ENCODE data around the gene TMSB4X.
"Not testable (repeated sequence)": the region's sequence is repeated elsewhere in the genome, so short reads cannot be mapped to it uniquely, and the experiment has no call there.

DNA sequence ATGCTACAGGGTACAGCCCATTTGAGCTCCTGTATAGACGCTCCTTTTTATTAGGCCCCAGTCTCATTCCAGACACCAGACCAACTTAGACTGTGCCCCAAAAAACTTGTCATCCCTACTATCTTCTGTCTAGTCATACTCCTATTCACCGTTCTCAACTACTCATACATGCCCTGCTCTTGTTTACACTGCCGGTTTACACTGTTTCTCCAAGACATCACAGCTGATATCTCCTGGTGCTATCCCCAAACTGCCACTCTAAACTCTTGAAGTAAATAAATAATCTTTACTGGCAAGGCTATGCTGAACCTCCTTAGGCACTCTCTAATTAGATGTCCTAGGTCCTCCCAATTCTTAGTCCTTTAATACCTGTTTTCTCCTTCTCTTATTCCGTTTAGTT, 30.5 kb upstream of the TMSB4X start:
- not testable (repeated sequence) for TF ChIP-seq ZNF274 (IDR thresholded peaks at IDR 0.05; ENCODE audit: low read depth, low read length); YY1 (IDR thresholded peaks at IDR 0.05; ENCODE audit: insufficient read depth, insufficient read length); SUZ12 (IDR thresholded peaks at IDR 0.05; ENCODE audit: extremely low read depth, insufficient read depth, insufficient read length)

Data from NT2/D1 (cell line).